Stimulated activated naive CD8-positive, alpha-beta T cell treated with anti-CD3 and anti-CD28 coated beads, Interleukin-15, amount 100 ng/mL, for 72 hours (primary cell): ENCODE results near the gene YLPM1.
A peak's percentile ranks its signal among the peaks of the same experiment; 100 is the strongest.

Experiments
- ATAC-seq: fragments of 150-1000 bp; cut with Tn5 transposase; 2 replicates; pipeline ENCODE4 v1.10.0; 2021; ENCODE audit warnings: mild to moderate bottlenecking, moderate library complexity
- DNase-seq, 2 donors: peaks; one replicate each; pipeline ENCODE4 v3.0.0; 2021 to 2022
- H3K27ac Mint-ChIP-seq, 2 donors: one replicate each; pipeline ENCODE4 v1.8.0; 2022; ENCODE audit warnings: mild to moderate bottlenecking in 2 of 2, mixed read lengths in 2 of 2, moderate library complexity in 2 of 2
- H3K27me3 Mint-ChIP-seq: one replicate; pipeline ENCODE4 v1.8.0; 2022; ENCODE audit warnings: mixed read lengths
- H3K4me1 Mint-ChIP-seq: one replicate; pipeline ENCODE4 v1.8.0; 2022; ENCODE audit warnings: mild to moderate bottlenecking, mixed read lengths
- H3K4me3 Mint-ChIP-seq, 2 donors: one replicate each; pipeline ENCODE4 v1.8.0; 2022; ENCODE audit warnings: mild to moderate bottlenecking in 2 of 2, mixed read lengths in 2 of 2, moderate library complexity in 1 of 2
- H3K9me3 Mint-ChIP-seq, 2 donors: one replicate each; pipeline ENCODE4 v1.8.0; 2022; ENCODE audit warnings: mixed read lengths in 2 of 2

YLPM1 gene

GRCh38 chr14:74765721-74766120, 2.6 kb downstream of the YLPM1 start:
- Mint-ChIP-seq H3K4me1 (peaks cover 64% of the 10 kb centered on the region), H3K27ac (no peak overlapping the region), H3K9me3 (no peaks in the 10 kb centered on the region), H3K4me3 (peak overlapping the region; percentile 95 to 99), H3K27me3 (no peaks in the 10 kb centered on the region)
- peak; percentile 36 for ATAC-seq
- DNase-seq, result peak in 1 of 2 donors; percentile 10

- no peaks in the 10 kb centered on the region for H3K9me3 Mint-ChIP-seq
- H3K27ac Mint-ChIP-seq, result no peak overlapping the region
- no peak for DNase-seq
- H3K27me3 Mint-ChIP-seq, result no peaks in the 10 kb centered on the region
- no peak for ATAC-seq
- H3K4me1 Mint-ChIP-seq, result peaks cover 47% of the 10 kb centered on the region
- no peak overlapping the region for H3K4me3 Mint-ChIP-seq
Measured at GRCh38 chr14:74771399-74771798, 8.3 kb downstream of the YLPM1 start.

GRCh38 chr14:74784634-74785033, 21.5 kb downstream of the YLPM1 start:
- ATAC-seq, result no peak
- Mint-ChIP-seq H3K9me3 (no peaks in the 10 kb centered on the region), H3K27ac (no peak overlapping the region), H3K27me3 (no peaks in the 10 kb centered on the region), H3K4me3 (no peak overlapping the region), H3K4me1 (peaks cover 38% of the 10 kb centered on the region)
- DNase-seq, result no peak

DNA sequence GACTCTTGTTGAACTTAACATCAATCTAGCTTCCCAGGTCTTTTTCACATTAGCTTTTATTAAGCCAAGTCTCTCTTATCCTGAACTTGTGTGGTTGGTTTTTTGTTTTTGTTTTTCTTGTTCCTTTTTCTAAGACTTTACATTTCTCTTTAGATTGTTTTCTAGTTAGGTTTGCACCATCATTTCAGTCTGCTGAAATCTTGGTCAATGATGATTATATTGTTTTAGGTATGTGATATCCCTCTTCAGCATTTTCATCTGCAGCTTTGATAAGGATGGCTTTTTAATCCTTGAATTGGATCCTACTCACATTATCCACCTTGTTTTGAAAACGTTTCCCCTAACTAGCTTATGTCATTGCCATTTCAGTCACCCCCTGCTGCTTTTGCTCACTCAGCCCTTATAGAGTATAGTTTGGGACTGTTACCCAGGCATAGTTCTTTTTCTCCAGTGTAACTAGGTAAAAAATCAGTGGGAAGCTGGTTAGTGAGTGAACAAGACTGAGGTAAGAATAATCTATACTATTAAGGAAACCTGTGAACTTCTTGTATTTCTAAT, 22.0 kb downstream of the YLPM1 start:
- Mint-ChIP-seq H3K27ac (peak overlapping the region in 1 of 2 donors; percentile 39), H3K9me3 (no peaks in the 10 kb centered on the region), H3K4me1 (peaks cover 38% of the 10 kb centered on the region), H3K4me3 (no peak overlapping the region), H3K27me3 (no peaks in the 10 kb centered on the region)
- no peak for ATAC-seq
- no peak for DNase-seq

DNA sequence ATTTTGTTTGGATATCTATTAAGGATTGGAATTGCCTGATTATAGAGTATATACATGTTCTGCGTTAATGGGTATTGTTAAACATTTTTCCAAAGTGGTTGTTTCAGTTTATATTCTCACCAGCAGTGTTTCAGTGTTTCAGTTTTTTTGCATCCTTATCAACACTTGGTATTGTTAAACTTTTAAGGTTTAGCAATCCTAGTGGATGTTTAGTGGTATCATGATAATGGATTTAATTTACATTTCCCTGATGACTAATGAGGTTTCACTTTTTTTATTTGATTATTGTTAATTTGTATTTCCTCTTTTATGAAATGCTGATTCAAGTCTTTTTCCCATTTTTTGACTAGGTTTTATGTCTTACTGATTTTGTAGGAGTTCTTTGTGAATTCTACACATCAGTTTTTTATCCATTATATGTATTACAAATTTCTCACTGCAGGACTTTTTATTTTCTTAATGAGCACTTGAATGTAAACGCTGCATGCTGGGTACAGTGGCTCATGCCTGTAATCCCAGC, 23.7 kb downstream of the YLPM1 start:
- Mint-ChIP-seq H3K4me1 (peaks cover 42% of the 10 kb centered on the region), H3K27me3 (no peaks in the 10 kb centered on the region), H3K9me3 (peaks cover 0 to 7% of the 10 kb centered on the region in 2 donors), H3K27ac (no peak overlapping the region), H3K4me3 (no peak overlapping the region)
- ATAC-seq (no peak), DNase-seq (no peak)

- Mint-ChIP-seq H3K4me3 (peak overlapping the region; percentile 76 to 79), H3K9me3 (peaks cover 0 to 7% of the 10 kb centered on the region in 2 donors), H3K27ac (peak overlapping the region; percentile 92 to 94), H3K27me3 (no peaks in the 10 kb centered on the region), H3K4me1 (peaks cover 32% of the 10 kb centered on the region)
- no peak for DNase-seq
- peak; percentile 57 for ATAC-seq
Measured at GRCh38 chr14:74792249-74793039, 29.3 kb downstream of the YLPM1 start.

DNA sequence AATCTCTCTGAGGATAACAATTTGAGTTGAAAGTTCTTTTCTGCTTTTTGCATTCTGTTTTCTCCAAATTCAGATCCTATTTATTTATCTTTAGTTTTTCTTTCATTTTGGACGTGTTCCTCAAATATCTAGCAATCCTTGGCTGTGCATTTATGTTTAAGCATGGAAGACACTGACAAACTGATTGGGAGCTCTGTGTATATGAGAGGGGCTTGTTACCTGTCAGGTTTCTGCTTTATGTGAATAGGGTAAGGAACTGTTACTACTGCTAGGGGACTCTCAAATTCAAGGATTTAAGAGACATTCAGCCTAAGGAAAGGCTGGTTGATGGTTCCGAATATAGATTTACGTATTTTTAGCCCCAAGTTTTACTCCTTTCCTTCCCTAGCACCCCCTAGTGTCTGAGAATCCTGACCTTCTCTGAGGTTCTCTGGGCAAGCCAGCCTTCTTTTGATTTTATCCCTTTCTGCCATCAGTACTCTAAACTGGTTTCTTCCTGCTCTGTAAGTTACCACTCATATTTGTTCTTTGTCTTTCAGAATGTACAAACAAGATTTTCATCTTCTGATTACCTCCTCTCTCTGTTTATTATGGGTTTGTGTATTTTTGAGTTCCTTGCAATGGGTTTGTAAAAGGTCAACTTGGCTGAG, 30.5 kb downstream of the YLPM1 start:
- ATAC-seq (no peak), DNase-seq (no peak)
- H3K27ac Mint-ChIP-seq, result peak overlapping the region; percentile 81 to 94
- H3K27me3 Mint-ChIP-seq, result no peaks in the 10 kb centered on the region
- peaks cover 32% of the 10 kb centered on the region for H3K4me1 Mint-ChIP-seq
- H3K4me3 Mint-ChIP-seq, result peak overlapping the region; percentile 76 to 79
- H3K9me3 Mint-ChIP-seq, result peaks cover 0 to 7% of the 10 kb centered on the region in 2 donors

- ATAC-seq (no peak), DNase-seq (no peak)
- Mint-ChIP-seq H3K9me3 (peaks cover 0 to 7% of the 10 kb centered on the region in 2 donors), H3K4me1 (peaks cover 32% of the 10 kb centered on the region), H3K27ac (no peak overlapping the region), H3K27me3 (no peaks in the 10 kb centered on the region), H3K4me3 (no peak overlapping the region)
Measured at GRCh38 chr14:74794947-74795346, 31.8 kb downstream of the YLPM1 start.

DNA sequence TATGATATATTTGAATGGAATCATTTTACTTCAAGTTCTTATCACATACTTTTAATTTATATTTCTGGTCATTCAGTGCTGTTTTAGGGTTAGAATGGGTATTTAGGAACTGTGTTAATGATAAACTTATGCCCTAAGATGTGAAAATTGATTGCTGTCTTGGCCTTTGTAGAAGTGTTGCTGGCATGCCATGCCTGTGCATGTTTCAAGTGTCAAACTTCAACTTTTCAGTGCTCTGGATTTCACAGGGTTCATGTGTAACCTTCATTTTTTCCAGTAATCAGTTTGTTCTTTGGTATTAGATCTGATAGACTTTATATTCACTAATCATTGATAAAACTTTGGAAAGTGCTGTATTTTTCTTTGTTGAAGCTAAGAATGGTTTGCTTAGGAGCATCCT, 36.6 kb downstream of the YLPM1 start:
- ATAC-seq (no peak), DNase-seq (no peak)
- Mint-ChIP-seq H3K9me3 (no peaks in the 10 kb centered on the region), H3K4me1 (no peaks in the 10 kb centered on the region), H3K4me3 (no peak overlapping the region), H3K27me3 (no peaks in the 10 kb centered on the region), H3K27ac (no peak overlapping the region)

- no peak for ATAC-seq
- no peak overlapping the region for H3K27ac Mint-ChIP-seq
Measured at GRCh38 chr14:74800780-74801179, 37.7 kb downstream of the YLPM1 start.

DNA sequence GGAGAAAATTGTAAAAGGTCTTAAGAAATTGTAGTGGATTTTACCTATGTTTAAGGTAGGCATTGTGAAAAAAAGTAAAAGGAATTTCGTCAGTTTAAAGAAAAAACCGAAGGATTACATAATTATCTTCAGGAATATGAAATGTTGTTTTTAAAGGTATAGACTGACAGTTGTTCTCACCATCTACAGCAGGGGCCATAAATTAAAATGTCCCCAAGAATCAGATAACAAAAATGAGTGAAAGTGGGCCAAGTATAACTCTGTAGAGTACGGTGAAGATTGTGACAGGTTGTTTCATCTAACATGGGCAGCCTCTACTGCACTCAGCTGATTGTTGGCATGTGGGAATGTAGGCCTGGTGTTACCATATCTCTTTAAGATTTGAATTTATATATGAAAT, 38.3 kb downstream of the YLPM1 start:
- Mint-ChIP-seq H3K4me1 (no peaks in the 10 kb centered on the region), H3K9me3 (no peaks in the 10 kb centered on the region), H3K27me3 (no peaks in the 10 kb centered on the region), H3K4me3 (no peak overlapping the region), H3K27ac (no peak overlapping the region)
- no peak for DNase-seq
- ATAC-seq, result no peak

More at GRCh38 chr14:74800780-74801179, 37.7 kb downstream of the YLPM1 start:
- Mint-ChIP-seq H3K4me3 (no peak overlapping the region), H3K4me1 (no peaks in the 10 kb centered on the region), H3K9me3 (no peaks in the 10 kb centered on the region), H3K27me3 (no peaks in the 10 kb centered on the region)
- no peak for DNase-seq

DNA sequence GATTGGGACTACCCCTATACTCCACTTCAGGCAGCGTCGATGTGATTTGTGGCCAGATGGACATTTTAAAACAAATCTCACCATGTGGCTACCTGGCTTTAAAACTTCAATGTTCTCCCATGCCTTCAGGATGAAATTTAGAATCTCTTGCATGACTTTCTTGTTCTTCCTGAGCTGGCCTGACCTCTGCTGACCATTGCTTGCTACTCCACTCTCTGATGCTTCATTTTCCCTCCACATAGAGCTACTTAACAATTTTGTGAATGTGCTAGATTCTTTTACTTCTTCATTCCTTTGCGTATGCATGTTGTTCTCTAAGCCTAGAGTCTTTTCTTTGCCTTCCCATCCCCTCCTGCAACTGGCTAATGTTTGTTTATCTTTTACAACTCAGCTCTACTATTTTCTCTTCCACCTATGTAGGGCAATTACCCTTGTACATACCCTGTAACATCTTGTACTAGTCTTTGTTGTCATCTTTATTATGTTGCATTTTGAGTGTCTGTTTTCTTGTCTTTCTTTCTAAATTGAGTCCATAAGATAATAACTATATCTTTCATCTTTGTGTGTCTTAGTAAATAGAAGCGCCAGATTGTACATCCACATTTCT, 41.2 kb downstream of the YLPM1 start:
- Mint-ChIP-seq H3K27ac (no peak overlapping the region), H3K4me1 (no peaks in the 10 kb centered on the region), H3K27me3 (no peaks in the 10 kb centered on the region), H3K9me3 (no peaks in the 10 kb centered on the region), H3K4me3 (no peak overlapping the region)
- peak; percentile 59 for ATAC-seq
- peak; percentile 16 to 23 for DNase-seq

DNA sequence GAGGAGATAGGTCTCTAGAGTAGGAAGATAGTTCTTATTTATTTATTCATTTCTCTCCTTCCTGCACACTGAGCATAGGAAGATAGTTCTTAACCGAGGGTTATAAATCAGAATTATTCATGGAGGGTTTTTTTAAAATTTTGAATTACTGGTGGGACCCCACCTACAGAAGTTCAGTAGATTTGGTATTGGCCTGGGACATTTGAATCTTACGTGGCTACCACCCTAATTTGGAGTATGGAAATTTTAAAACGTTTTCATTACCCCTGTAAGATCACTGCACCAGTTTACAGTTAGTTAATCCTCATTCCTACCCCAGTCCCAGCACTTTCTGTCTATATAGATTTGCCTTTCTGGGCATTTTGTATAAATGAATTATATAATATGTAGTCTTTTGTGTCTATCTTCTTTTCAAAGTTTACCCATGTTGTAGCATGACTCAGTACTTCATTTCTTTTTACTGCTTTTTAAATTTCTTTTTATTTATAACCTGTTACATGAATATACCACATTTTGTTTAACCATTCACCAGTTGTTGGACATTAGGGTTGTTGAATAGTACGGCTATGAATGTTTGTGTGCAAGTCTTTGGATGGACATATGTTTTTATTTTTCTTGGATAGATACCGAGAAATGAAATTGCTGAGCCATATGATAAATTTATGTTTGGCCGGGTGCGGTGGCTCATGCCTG, 44.9 kb downstream of the YLPM1 start:
- ATAC-seq (no peak), DNase-seq (no peak)
- H3K4me3 Mint-ChIP-seq, result no peak overlapping the region
- no peaks in the 10 kb centered on the region for H3K9me3 Mint-ChIP-seq
- H3K27ac Mint-ChIP-seq, result no peak overlapping the region
- H3K27me3 Mint-ChIP-seq, result no peaks in the 10 kb centered on the region
- no peaks in the 10 kb centered on the region for H3K4me1 Mint-ChIP-seq

DNA sequence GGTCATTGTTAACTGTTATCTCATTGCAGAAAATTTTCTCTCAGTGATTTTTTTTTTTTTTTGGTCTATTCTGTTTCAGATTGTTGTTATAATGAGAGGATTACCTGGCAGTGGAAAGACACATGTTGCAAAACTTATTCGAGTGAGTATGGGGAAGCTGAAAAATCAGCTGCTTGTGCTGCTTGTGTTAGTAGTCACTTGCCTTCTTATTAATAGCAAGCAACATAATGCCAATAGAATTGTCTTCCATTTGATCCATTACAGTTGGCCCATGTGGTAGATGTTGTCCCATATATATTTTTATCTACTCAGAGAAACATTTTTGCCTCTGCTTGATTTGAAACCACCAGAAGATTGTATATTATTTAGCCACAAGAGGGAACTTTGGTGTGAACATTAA, 53.0 kb downstream of the YLPM1 start:
- Mint-ChIP-seq H3K4me1 (peaks cover 17% of the 10 kb centered on the region), H3K4me3 (no peak overlapping the region), H3K9me3 (no peaks in the 10 kb centered on the region), H3K27me3 (no peaks in the 10 kb centered on the region), H3K27ac (no peak overlapping the region)
- ATAC-seq (no peak), DNase-seq (no peak)

GRCh38 chr14:74820288-74820687, 57.2 kb downstream of the YLPM1 start:
- DNase-seq, result no peak
- no peak for ATAC-seq
- Mint-ChIP-seq H3K4me3 (no peak overlapping the region), H3K4me1 (peaks cover 13% of the 10 kb centered on the region), H3K27me3 (no peaks in the 10 kb centered on the region), H3K27ac (no peak overlapping the region), H3K9me3 (no peaks in the 10 kb centered on the region)
